AG04450 (cell line): ENCODE data around the gene PTPRG. TPM values are rescaled to one million over a fixed set of nuclear protein-coding genes. Genes with fewer than 3 reads are reported as not detected.

Source experiments
- CTCF ChIA-PET: fragments of 300-600, 350-600 bp; formaldehyde crosslinking; extraction: SDS; loops from one replicate; lab custom pipeline; 2022; ENCODE audit warnings: antibody characterized with exemption, inconsistent platforms; lab: Charles Lee
- POLR2A ChIA-PET: fragments of 350-600 bp; formaldehyde crosslinking; extraction: SDS; loops from one replicate; lab custom pipeline; 2021; ENCODE audit warnings: antibody characterized with exemption, inconsistent platforms; lab: Yijun Ruan, JAX
- DNase-seq: peaks from one replicate; pipeline ENCODE4 v3.0.0-alpha.2; 2011; ENCODE audit warnings: low read depth, low spot score
- H3K27ac ChIP-seq: one replicate; pipeline ENCODE4 v1.5.1; 2012; ENCODE audit warnings: low read depth, low read length, control low read depth
- H3K27me3 ChIP-seq: one replicate; pipeline ENCODE4 v1.6.0; 2012; ENCODE audit warnings: low read length; ENCODE audit not compliant: control insufficient read depth, insufficient read depth
- H3K4me3 ChIP-seq: 2 replicates; pipeline ENCODE4 v1.5.1; 2011; ENCODE audit warnings: mild to moderate bottlenecking, low read depth, low read length, control low read depth
- H3K9me3 ChIP-seq: 2 replicates; pipeline ENCODE4 v1.5.1; 2012; ENCODE audit warnings: low read length; ENCODE audit not compliant: control insufficient read depth, insufficient read depth
- CTCF ChIP-seq: IDR thresholded peaks from 2 replicates; pipeline ENCODE4 v1.5.1; 2011; ENCODE audit warnings: low read depth, low read length, control low read depth, inconsistent platforms
- polyA plus RNA-seq: library from polyadenylated mRNA; depleted of rRNA; stranded (reverse); fragments of >200 nt; gene quantifications from 2 replicates; pipeline ENCODE4 v1.2.3, GENCODE V29; 2011

The PTPRG gene
- polyA plus RNA-seq, 1 experiment: 26.5 TPM

GRCh38 chr3:61965770-61966131 is 404.4 kb downstream of the PTPRG start:
- POLR2A ChIA-PET: interaction anchor here (0.7 kb wide), 1 partner anchor 533 kb away, joined by 6 read pairs; no protein-coding TSS in a partner anchor
- no peak for DNase-seq
- CTCF ChIA-PET: no interaction called here
- no peaks in the 10 kb centered on the region for H3K9me3 ChIP-seq
- H3K27ac ChIP-seq: no peak overlapping the region
- TF ChIP-seq CTCF: no peak
- H3K4me3 ChIP-seq: no peak overlapping the region
- H3K27me3 ChIP-seq: no peaks in the 10 kb centered on the region

GRCh38 chr3:61966200-61966599 is 404.8 kb downstream of the PTPRG start:
- H3K27me3 ChIP-seq: no peaks in the 10 kb centered on the region
- no peak overlapping the region for H3K4me3 ChIP-seq
- H3K9me3 ChIP-seq: no peaks in the 10 kb centered on the region
- no peak for DNase-seq
- H3K27ac ChIP-seq: no peak overlapping the region
- ChIA-PET POLR2A (no interaction called here), CTCF (no interaction called here)
- TF ChIP-seq CTCF: no peak

GRCh38 chr3:61967019-61967418 is 405.6 kb downstream of the PTPRG start:
- no peak for DNase-seq
- TF ChIP-seq CTCF: no peak

GRCh38 chr3:61967937-61968336 is 406.6 kb downstream of the PTPRG start:
- Histone ChIP-seq H3K27me3 (no peaks in the 10 kb centered on the region), H3K27ac (no peak overlapping the region), H3K4me3 (no peak overlapping the region), H3K9me3 (no peaks in the 10 kb centered on the region)
- CTCF ChIA-PET: interaction anchor here (1.0 kb wide), 1 partner anchor 32 kb away, joined by 3 read pairs; no protein-coding TSS in a partner anchor
- TF ChIP-seq CTCF: no peak
- no peak for DNase-seq
- POLR2A ChIA-PET: no interaction called here

More at GRCh38 chr3:61967019-61967418, 405.6 kb downstream of the PTPRG start:
- ChIA-PET POLR2A (no interaction called here), CTCF (no interaction called here)
- Histone ChIP-seq H3K4me3 (no peak overlapping the region), H3K27ac (no peak overlapping the region), H3K27me3 (no peaks in the 10 kb centered on the region), H3K9me3 (no peaks in the 10 kb centered on the region)

GRCh38 chr3:61974662-61975061 is 413.3 kb downstream of the PTPRG start:
- no peak for DNase-seq
- POLR2A ChIA-PET: no interaction called here

More at GRCh38 chr3:61974662-61975061, 413.3 kb downstream of the PTPRG start:
- no peak overlapping the region for H3K27ac ChIP-seq
- H3K9me3 ChIP-seq: no peaks in the 10 kb centered on the region
- CTCF ChIA-PET: interaction anchor here (0.6 kb wide), 1 partner anchor 214 kb away, joined by 5 read pairs; no protein-coding TSS in a partner anchor
- no peak overlapping the region for H3K4me3 ChIP-seq
- no peaks in the 10 kb centered on the region for H3K27me3 ChIP-seq
- no peak for TF ChIP-seq CTCF
